ENCODE results near the gene CPLX4.

- TF ChIP-seq CTCF (IDR thresholded peaks at IDR 0.05) = no peak
- no peak for TF ChIP-seq EZH2 (IDR thresholded peaks at IDR 0.05)
- no peak for TF ChIP-seq EZH2phosphoT487 (IDR thresholded peaks at IDR 0.05)
Measured at GRCh38 chr18:59293317-59293716, 25.1 kb downstream of the CPLX4 start.
